ENCODE data around the gene PDE10A. TPM values are rescaled to one million over a fixed set of nuclear protein-coding genes. Genes with fewer than 3 reads are reported as not detected.

Gene PDE10A
- total and polyA plus RNA-seq, 2 of the 8 experiments (the other 6 are each of a cell fraction or from before 2014, with no cell fraction given), result 1.1 to 2.4 TPM

GRCh38 chr6:165685302-165685701 lies 22.3 kb upstream of the PDE10A start (continued):
- TF ChIP-seq ASH2L (IDR thresholded peaks at IDR 0.05; ENCODE audit: low read length), result no peak
